Neuronal stem cell (in vitro differentiated cells): ENCODE results near the gene DMXL1.

ENCODE experiments used
- DNase-seq: peaks from one replicate; pipeline ENCODE4 v3.0.0-alpha.2; 2013; ENCODE audit warnings: low spot score
- H2AFZ ChIP-seq: one replicate; pipeline ENCODE4 v1.6.1; 2013; ENCODE audit warnings: mild to moderate bottlenecking, low read length, inconsistent platforms
- H2AK5ac ChIP-seq: 2 replicates; pipeline ENCODE4 v1.6.1; 2013; ENCODE audit warnings: low read depth, mild to moderate bottlenecking, inconsistent platforms, low read length, moderate library complexity, mixed read lengths
- H2BK120ac ChIP-seq: 2 replicates; pipeline ENCODE4 v1.6.1; 2013; ENCODE audit warnings: low read depth, mild to moderate bottlenecking, inconsistent platforms, low read length, moderate library complexity, mixed read lengths
- H2BK12ac ChIP-seq: one replicate; pipeline ENCODE4 v1.6.1; 2013; ENCODE audit warnings: low read length, inconsistent platforms
- H2BK15ac ChIP-seq: 2 replicates; pipeline ENCODE4 v1.6.1; 2013; ENCODE audit warnings: mild to moderate bottlenecking, low read length, inconsistent platforms, mixed read lengths
- H2BK5ac ChIP-seq: one replicate; pipeline ENCODE4 v1.6.1; 2013; ENCODE audit warnings: inconsistent platforms, mild to moderate bottlenecking, low read length, moderate library complexity
- H3K14ac ChIP-seq: one replicate; pipeline ENCODE4 v1.6.1; 2013; ENCODE audit warnings: low read length, inconsistent platforms
- H3K18ac ChIP-seq: 2 replicates; pipeline ENCODE4 v1.6.1; 2013; ENCODE audit warnings: low read length, inconsistent platforms
- H3K23ac ChIP-seq: 2 replicates; pipeline ENCODE4 v1.6.1; 2013; ENCODE audit warnings: low read depth, mild to moderate bottlenecking, mixed read lengths, low read length, inconsistent platforms; ENCODE audit not compliant: poor library complexity
- H3K27ac ChIP-seq: replicated peaks from 3 replicates; pipeline ENCODE4 v1.5.1; 2013; ENCODE audit warnings: low read length, inconsistent platforms
- H3K27me3 ChIP-seq, 3 experiments: 2 replicates each; pipeline ENCODE4 v1.6.1; 2013; ENCODE audit warnings: low read length in 3 of 3, mild to moderate bottlenecking in 2 of 3, inconsistent platforms in 1 of 3, low read depth in 1 of 3, mixed read lengths in 1 of 3, moderate library complexity in 1 of 3; ENCODE audit not compliant: control insufficient read depth in 3 of 3, insufficient read depth in 3 of 3
- H3K36me3 ChIP-seq, 2 donors: replicated peaks in 1 of 2; 2 replicates each; pipeline ENCODE4 v1.6.1; 2013; ENCODE audit warnings: low read length in 2 of 2; ENCODE audit not compliant: control insufficient read depth in 2 of 2, insufficient read depth in 2 of 2
- H3K4ac ChIP-seq: 2 replicates; pipeline ENCODE4 v1.6.1; 2013; ENCODE audit warnings: inconsistent platforms, mild to moderate bottlenecking, low read length, moderate library complexity
- H3K4me1 ChIP-seq, 2 donors: 1 replicate in 1 of 2; 2 replicates in 1 of 2; pipeline ENCODE4 v1.6.1; 2013; ENCODE audit warnings: low read length in 2 of 2, low read depth in 1 of 2; ENCODE audit not compliant: control insufficient read depth in 2 of 2, insufficient read depth in 1 of 2
- H3K4me2 ChIP-seq: one replicate; pipeline ENCODE4 v1.6.1; 2013; ENCODE audit warnings: mild to moderate bottlenecking, low read length, inconsistent platforms; ENCODE audit not compliant: insufficient read depth, poor library complexity, severe bottlenecking
- H3K4me3 ChIP-seq, 2 donors: 2 replicates each; pipeline ENCODE4 v1.5.1; 2013; ENCODE audit warnings: low read length in 2 of 2, mild to moderate bottlenecking in 2 of 2, inconsistent platforms in 1 of 2, moderate library complexity in 1 of 2
- H3K79me1 ChIP-seq: one replicate; pipeline ENCODE4 v1.6.1; 2013; ENCODE audit warnings: low read depth, mild to moderate bottlenecking, inconsistent platforms, low read length, moderate library complexity
- H3K9ac ChIP-seq: one replicate; pipeline ENCODE4 v1.6.1; 2013; ENCODE audit warnings: mild to moderate bottlenecking, low read depth, low read length, inconsistent platforms; ENCODE audit not compliant: poor library complexity
- H3K9me3 ChIP-seq, 2 donors: replicated peaks in 1 of 2; 2 replicates each; pipeline versions ENCODE3 to v1.6.1; 2013; ENCODE audit warnings: low read length in 2 of 2, mild to moderate bottlenecking in 2 of 2, inconsistent platforms in 1 of 2, low read depth in 1 of 2, mixed read lengths in 1 of 2, moderate library complexity in 1 of 2; ENCODE audit not compliant: control insufficient read depth in 2 of 2, insufficient read depth in 1 of 2
- H4K8ac ChIP-seq: one replicate; pipeline ENCODE4 v1.6.1; 2013; ENCODE audit warnings: low read depth, mild to moderate bottlenecking, inconsistent platforms, low read length, moderate library complexity
- H4K91ac ChIP-seq: one replicate; pipeline ENCODE4 v1.6.1; 2013; ENCODE audit warnings: low read length, low read depth, mild to moderate bottlenecking, inconsistent platforms; ENCODE audit not compliant: poor library complexity
- WGBS, 2 donors: extraction: QIAGEN DNeasy Blood & Tissue Kit; methylation state at CpG; one replicate each; pipeline ENCODE4 v1.1.7; 2013; ENCODE audit warnings: missing lambda C conversion rate in 2 of 2, mixed read lengths in 1 of 2; ENCODE audit not compliant: insufficient read length in 2 of 2, insufficient replicate concordance in 1 of 2; ENCODE audit errors: extremely low coverage in 2 of 2; 5-methylcytosine and 5-hydroxymethylcytosine counted together

Gene DMXL1

DNA sequence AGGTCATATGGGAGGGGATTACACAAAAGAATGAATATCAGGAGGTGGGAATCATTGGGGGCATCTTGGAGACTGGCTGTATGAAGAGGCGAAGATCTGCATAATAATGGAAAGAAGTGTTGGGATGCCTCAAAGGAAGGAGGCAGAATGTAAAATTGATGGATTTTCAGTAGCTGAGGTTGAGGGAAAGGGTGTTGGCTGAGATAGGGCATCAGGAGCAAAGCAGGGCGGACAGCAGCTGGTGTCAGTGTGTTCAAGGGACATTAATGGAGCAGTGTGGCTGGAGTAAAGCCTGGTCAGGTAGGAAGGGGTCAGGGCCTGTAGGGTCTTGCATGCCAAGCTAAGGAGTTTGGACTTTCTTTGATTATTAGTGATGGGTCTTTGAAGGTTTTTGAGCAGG lies 219.7 kb downstream of the DMXL1 start:
- Histone ChIP-seq H3K4me2 (no peak overlapping the region), H3K9me3 (no peaks in the 10 kb centered on the region), H3K79me1 (no peaks in the 10 kb centered on the region), H2BK5ac (no peak overlapping the region), H2AFZ (no peak overlapping the region), H4K91ac (no peak overlapping the region), H3K23ac (no peak overlapping the region), H2AK5ac (no peak overlapping the region), H2BK15ac (no peak overlapping the region), H3K36me3 (no peaks in the 10 kb centered on the region), H3K9ac (no peak overlapping the region), H3K4me3 (no peak overlapping the region), H3K4me1 (peaks cover 2 to 3% of the 10 kb centered on the region in 2 donors), H3K27ac (no peak overlapping the region), H2BK12ac (no peak overlapping the region), H3K18ac (no peak overlapping the region), H3K27me3 (no peaks in the 10 kb centered on the region), H4K8ac (no peak overlapping the region), H3K14ac (no peak overlapping the region), H3K4ac (no peak overlapping the region), H2BK120ac (no peak overlapping the region)
- no CpG with 5 or more reads among the region's 2 CpGs for WGBS, 2 donors
- DNase-seq: no peak

DNA sequence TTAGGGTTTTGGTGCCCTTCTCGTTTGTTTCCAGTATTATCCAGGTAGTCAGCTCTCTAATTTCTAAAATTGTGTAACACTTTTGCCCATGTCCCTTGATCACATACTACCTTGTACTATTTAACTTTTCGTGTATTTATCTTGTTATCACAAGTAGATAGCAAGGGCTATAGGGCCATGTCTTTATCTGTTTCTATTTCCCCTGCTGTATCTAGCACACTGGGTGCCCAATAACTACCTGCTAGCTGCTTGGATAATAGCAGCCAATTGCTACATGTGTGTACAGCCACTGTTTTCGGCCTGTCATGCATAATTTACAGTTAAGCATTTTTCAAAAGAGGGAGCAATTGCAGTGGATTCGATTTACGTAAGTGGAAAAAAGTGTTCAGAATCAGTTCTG lies 220.2 kb downstream of the DMXL1 start:
- DNase-seq: no peak
- Histone ChIP-seq H3K9ac (no peak overlapping the region), H3K23ac (no peak overlapping the region), H2AFZ (no peak overlapping the region), H3K9me3 (no peaks in the 10 kb centered on the region), H3K4me1 (peaks cover 2 to 3% of the 10 kb centered on the region in 2 donors), H3K79me1 (no peaks in the 10 kb centered on the region), H3K18ac (no peak overlapping the region), H2BK5ac (no peak overlapping the region), H3K36me3 (no peaks in the 10 kb centered on the region), H3K4me2 (no peak overlapping the region), H2BK120ac (no peak overlapping the region), H2BK12ac (no peak overlapping the region), H4K8ac (no peak overlapping the region), H3K14ac (no peak overlapping the region), H3K4ac (no peak overlapping the region), H4K91ac (no peak overlapping the region), H3K4me3 (no peak overlapping the region), H2BK15ac (no peak overlapping the region), H3K27me3 (no peaks in the 10 kb centered on the region), H2AK5ac (no peak overlapping the region), H3K27ac (no peak overlapping the region)
- no CpG with 5 or more reads among the region's 5 CpGs for WGBS, 2 donors

- no peak overlapping the region for H3K4me3 ChIP-seq
- H3K36me3 ChIP-seq: no peaks in the 10 kb centered on the region
- no peak overlapping the region for H2BK12ac ChIP-seq
- H2AK5ac ChIP-seq: no peak overlapping the region
- H3K27ac ChIP-seq: no peak overlapping the region
- H3K27me3 ChIP-seq: no peaks in the 10 kb centered on the region
- no peak overlapping the region for H4K8ac ChIP-seq
- peak overlapping the region; percentile 17 for H3K18ac ChIP-seq
- H3K4me2 ChIP-seq: no peak overlapping the region
- no peak overlapping the region for H3K4ac ChIP-seq
- H3K14ac ChIP-seq: no peak overlapping the region
- no peak overlapping the region for H2BK15ac ChIP-seq
- H2BK5ac ChIP-seq: no peak overlapping the region
- no peak overlapping the region for H2AFZ ChIP-seq
- WGBS, 2 donors: no CpG with 5 or more reads among the region's 3 CpGs
- H3K79me1 ChIP-seq: no peaks in the 10 kb centered on the region
- no peak overlapping the region for H3K23ac ChIP-seq
- peaks cover 0 to 3% of the 10 kb centered on the region in 2 donors for H3K4me1 ChIP-seq
- no peak overlapping the region for H2BK120ac ChIP-seq
- H4K91ac ChIP-seq: no peak overlapping the region
- no peak overlapping the region for H3K9ac ChIP-seq
- no peaks in the 10 kb centered on the region for H3K9me3 ChIP-seq
- no peak for DNase-seq
Measured at GRCh38 chr5:119291877-119292276, 221.0 kb downstream of the DMXL1 start.

DNA sequence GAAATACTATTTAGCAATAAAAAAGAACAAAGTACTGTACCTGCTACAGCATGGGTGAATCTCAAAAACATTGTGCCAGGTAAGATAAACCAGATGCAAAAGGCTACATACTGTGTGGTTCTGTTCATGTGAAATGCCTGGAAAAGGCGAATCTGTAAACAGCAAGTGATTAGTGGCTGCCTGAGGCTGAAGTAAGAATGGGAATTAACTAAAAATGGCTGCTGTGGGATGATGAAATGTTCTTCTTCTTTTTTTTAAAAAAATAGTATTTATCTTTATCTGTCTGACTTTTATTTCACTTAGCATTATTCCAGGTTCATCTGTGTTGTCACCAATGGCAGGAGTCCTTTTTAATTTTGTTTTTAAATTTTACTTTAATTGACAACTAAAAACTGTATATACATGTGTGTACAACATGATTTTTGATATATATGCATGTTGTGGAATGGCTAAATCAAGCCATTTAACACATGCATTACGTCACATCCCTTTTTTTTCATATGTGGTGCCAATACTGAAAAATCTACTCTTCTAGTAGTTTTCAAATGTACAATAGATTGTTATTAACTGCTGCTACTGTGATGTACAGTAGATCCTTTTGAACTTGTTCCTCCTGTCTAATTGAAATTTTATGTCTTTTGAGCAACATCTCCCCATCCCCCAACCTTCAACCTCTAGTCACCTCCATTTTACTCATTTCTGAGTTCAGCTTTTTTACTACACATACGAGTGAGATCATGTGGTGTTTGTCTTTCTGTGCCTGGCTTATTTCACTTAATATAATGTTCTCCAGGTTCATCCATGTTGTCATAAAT lies 222.0 kb downstream of the DMXL1 start:
- H3K9ac ChIP-seq: no peak overlapping the region
- no CpG with 5 or more reads among the region's 3 CpGs for WGBS, 2 donors
- H4K8ac ChIP-seq: no peak overlapping the region
- H3K14ac ChIP-seq: no peak overlapping the region
- H3K9me3 ChIP-seq: no peaks in the 10 kb centered on the region
- no peak overlapping the region for H3K18ac ChIP-seq
- no peak overlapping the region for H3K4me3 ChIP-seq
- H2BK5ac ChIP-seq: no peak overlapping the region
- H3K4me1 ChIP-seq: peaks cover 0 to 3% of the 10 kb centered on the region in 2 donors
- no peak overlapping the region for H3K4ac ChIP-seq
- DNase-seq: no peak
- H2BK15ac ChIP-seq: no peak overlapping the region
- H3K4me2 ChIP-seq: no peak overlapping the region
- H2BK12ac ChIP-seq: no peak overlapping the region
- H2AFZ ChIP-seq: no peak overlapping the region
- no peak overlapping the region for H2BK120ac ChIP-seq
- H2AK5ac ChIP-seq: no peak overlapping the region
- H3K23ac ChIP-seq: no peak overlapping the region
- no peaks in the 10 kb centered on the region for H3K79me1 ChIP-seq
- H3K27ac ChIP-seq: no peak overlapping the region
- no peaks in the 10 kb centered on the region for H3K36me3 ChIP-seq
- no peak overlapping the region for H4K91ac ChIP-seq
- H3K27me3 ChIP-seq: no peaks in the 10 kb centered on the region
